Thyroid gland (tissue), 4 donors: ENCODE measurements around the gene CST1. TPM values are rescaled to one million over a fixed set of nuclear protein-coding genes. Genes with fewer than 3 reads are reported as not detected.
"Not testable (repeated sequence)": the region's sequence is repeated elsewhere in the genome, so short reads cannot be mapped to it uniquely, and the experiment has no call there.

Source experiments
- DNase-seq, 2 donors: peaks; one replicate each; pipeline ENCODE4 v3.0.0-alpha.2; 2019
- H3K27ac ChIP-seq, 3 donors: fragments of 200-600 bp; sonication (generic); 1 replicate in 2 of 3; 2 replicates in 1 of 3; pipeline ENCODE4 v1.5.1; 2016 to 2019; ENCODE audit warnings: mild to moderate bottlenecking in 1 of 3, moderate library complexity in 1 of 3
- H3K27me3 ChIP-seq: fragments of 200-600 bp; sonication (generic); one replicate; pipeline ENCODE4 v1.5.1; 2019
- H3K36me3 ChIP-seq, 2 donors: fragments of 200-600 bp; sonication (generic); one replicate each; pipeline ENCODE4 v1.5.1; 2016 to 2019
- H3K4me1 ChIP-seq, 2 donors: fragments of 200-600 bp; sonication (generic); one replicate each; pipeline ENCODE4 v1.5.1; 2017 to 2019
- H3K4me3 ChIP-seq, 3 donors: fragments of 200-600 bp; sonication (generic); replicated peaks in 1 of 3; 1 replicate in 2 of 3; 2 replicates in 1 of 3; pipeline ENCODE4 v1.5.1; 2016; ENCODE audit warnings: mild to moderate bottlenecking in 1 of 3
- H3K9me3 ChIP-seq: fragments of 200-600 bp; sonication (generic); one replicate; pipeline ENCODE4 v1.5.1; 2017
- POLR2A ChIP-seq, 2 donors: fragments of 450-650 bp; IDR thresholded peaks; one replicate each; pipeline ENCODE4 v1.6.1; 2017; ENCODE audit warnings: antibody characterized with exemption in 2 of 2, mild to moderate bottlenecking in 2 of 2, moderate library complexity in 1 of 2
- WGBS, 2 donors: methylation state at CpG; one replicate each; pipeline ENCODE4 v1.1.5; 2017; 5-methylcytosine and 5-hydroxymethylcytosine counted together
- intact Hi-C: fragments of 100-400 bp; cut with DNase I; formaldehyde crosslinking; loops from one replicate; pipeline ENCODE4 v1.15.1; 2023
- total RNA-seq, 4 donors: library from RNA; depleted of rRNA; stranded (reverse); fragments of >200 nt; gene quantifications; one replicate each; pipeline ENCODE4 v1.2.3, GENCODE V29; 2016
- TF ChIP-seq, protein P1 (sequence below), 6 experiments: fragments of 200-600 bp in 3 of 6; fragments of 450-650 bp in 3 of 6; sonication (generic) in 3 of 6; IDR thresholded peaks; one replicate each; pipeline ENCODE4 v1.5.1; 2016 to 2019; ENCODE audit warnings: antibody characterized with exemption in 6 of 6, mild to moderate bottlenecking in 2 of 6, inconsistent platforms in 1 of 6, moderate library complexity in 1 of 6

Gene CST1
- total RNA-seq, 4 donors from 2014 or later, result not detected

DNA sequence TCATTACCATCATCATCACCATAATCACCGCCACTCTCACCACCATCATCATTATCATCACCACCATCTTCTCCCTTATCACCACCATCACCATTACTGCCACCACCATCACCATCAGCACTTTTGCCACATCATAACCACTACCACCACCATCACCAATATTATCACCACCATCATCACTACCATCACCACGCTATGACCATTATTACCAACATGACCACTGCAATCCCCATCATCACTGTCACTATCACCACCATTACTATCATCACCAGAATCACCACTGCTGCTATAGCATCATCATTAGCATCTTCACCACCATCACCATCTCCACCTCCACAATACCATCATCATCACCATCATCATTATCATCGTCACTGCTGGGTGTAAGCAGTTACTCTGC, 25.6 kb downstream of the CST1 start:
- Histone ChIP-seq H3K4me1 (no peaks in the 10 kb centered on the region), H3K27ac (no peak overlapping the region), H3K27me3 (no peaks in the 10 kb centered on the region), H3K4me3 (no peak overlapping the region), H3K36me3 (no peaks in the 10 kb centered on the region), H3K9me3 (no peaks in the 10 kb centered on the region)
- intact Hi-C loops, result no loop called here
- DNase-seq, result no peak
- TF ChIP-seq POLR2A (IDR thresholded peaks at IDR 0.05), result no peak
- TF ChIP-seq, protein P1, sequence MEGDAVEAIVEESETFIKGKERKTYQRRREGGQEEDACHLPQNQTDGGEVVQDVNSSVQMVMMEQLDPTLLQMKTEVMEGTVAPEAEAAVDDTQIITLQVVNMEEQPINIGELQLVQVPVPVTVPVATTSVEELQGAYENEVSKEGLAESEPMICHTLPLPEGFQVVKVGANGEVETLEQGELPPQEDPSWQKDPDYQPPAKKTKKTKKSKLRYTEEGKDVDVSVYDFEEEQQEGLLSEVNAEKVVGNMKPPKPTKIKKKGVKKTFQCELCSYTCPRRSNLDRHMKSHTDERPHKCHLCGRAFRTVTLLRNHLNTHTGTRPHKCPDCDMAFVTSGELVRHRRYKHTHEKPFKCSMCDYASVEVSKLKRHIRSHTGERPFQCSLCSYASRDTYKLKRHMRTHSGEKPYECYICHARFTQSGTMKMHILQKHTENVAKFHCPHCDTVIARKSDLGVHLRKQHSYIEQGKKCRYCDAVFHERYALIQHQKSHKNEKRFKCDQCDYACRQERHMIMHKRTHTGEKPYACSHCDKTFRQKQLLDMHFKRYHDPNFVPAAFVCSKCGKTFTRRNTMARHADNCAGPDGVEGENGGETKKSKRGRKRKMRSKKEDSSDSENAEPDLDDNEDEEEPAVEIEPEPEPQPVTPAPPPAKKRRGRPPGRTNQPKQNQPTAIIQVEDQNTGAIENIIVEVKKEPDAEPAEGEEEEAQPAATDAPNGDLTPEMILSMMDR (IDR thresholded peaks at IDR 0.05), result no peak
- WGBS, 2 donors, result 90 to 96% methylated on average over 3 of the region's 3 CpGs

DNA sequence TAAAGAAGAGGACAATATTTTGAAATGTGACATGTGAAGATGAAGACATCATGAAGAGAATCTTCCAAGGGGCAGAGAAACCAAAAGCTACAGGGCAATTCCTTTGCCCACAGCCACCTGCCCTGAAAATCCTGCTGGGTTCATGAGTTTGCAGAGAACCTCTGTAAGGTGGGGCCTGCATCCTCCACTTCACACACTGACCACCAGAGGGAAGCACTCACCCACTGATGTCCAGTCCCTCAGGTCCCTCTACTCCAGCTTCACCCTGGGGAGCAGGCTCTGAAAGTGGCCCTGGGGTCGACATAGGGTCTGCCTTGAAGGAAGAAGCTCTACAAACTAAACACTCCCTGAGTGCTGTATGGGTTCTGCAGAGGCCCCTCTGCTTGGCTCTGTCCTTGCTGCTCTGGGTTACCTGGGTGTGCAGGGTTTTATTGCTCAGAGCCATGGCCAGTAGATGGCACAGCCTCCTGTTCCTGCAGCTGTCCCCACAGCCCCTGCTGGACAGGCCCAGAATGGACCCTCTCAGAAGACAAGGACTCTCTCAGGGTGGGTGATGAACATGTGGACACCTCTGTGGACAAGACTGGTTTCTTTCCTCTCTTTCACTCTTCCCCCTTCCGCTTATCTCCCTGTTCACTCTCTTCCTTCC, 27.0 kb downstream of the CST1 start:
- 46 to 97% methylated on average over 1 to 2 of the region's 2 CpGs for WGBS, 2 donors
- H3K4me3 ChIP-seq, intact Hi-C loops, H3K9me3 ChIP-seq, H3K36me3 ChIP-seq, H3K27ac ChIP-seq, H3K4me1 ChIP-seq, H3K27me3 ChIP-seq: not testable (repeated sequence)
- peak; percentile 13 to 33 for DNase-seq
- TF ChIP-seq, protein P1 (IDR thresholded peaks at IDR 0.05), result peak in 2 of 6 experiments; percentile 33 to 45

- WGBS, 2 donors, result 59 to 66% methylated on average over 5 of the region's 5 CpGs
- H3K27me3 ChIP-seq, H3K36me3 ChIP-seq, H3K4me3 ChIP-seq, H3K9me3 ChIP-seq, H3K27ac ChIP-seq, H3K4me1 ChIP-seq, intact Hi-C loops, DNase-seq: not testable (repeated sequence)
Measured at GRCh38 chr20:23722851-23723250, 27.9 kb downstream of the CST1 start.

- DNase-seq, result no peak
- H3K27ac ChIP-seq, result no peak overlapping the region
- no peaks in the 10 kb centered on the region for H3K36me3 ChIP-seq
- no peaks in the 10 kb centered on the region for H3K9me3 ChIP-seq
- intact Hi-C loops, result no loop called here
- no peaks in the 10 kb centered on the region for H3K4me1 ChIP-seq
- no peak overlapping the region for H3K4me3 ChIP-seq
- TF ChIP-seq POLR2A (IDR thresholded peaks at IDR 0.05), result no peak
- TF ChIP-seq, protein P1 (IDR thresholded peaks at IDR 0.05), result no peak
- WGBS, 2 donors, result 23 to 43% methylated on average over 1 of the region's 1 CpG
- H3K27me3 ChIP-seq, result no peaks in the 10 kb centered on the region
Measured at GRCh38 chr20:23721962-23722361, 28.8 kb downstream of the CST1 start.

DNA sequence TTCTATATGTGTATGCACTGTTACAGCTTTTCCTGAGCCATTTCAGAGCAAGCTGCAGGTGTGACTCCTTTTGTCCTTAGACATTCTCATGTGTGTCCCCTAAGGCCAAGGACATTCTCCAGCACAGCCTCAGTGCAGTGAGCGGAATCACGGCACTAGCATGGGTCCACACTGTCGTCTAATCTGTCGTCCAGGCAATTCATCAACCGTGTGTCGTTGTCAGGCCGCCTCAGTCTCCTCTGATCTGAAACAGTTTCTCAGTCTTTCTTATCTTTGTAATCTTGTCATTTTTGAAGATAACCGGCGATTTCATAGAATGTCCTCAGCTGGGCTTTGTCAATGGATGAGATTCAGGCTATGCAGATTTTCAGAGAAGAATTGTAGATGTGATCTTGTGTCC, 31.4 kb downstream of the CST1 start:
- H3K9me3 ChIP-seq, H3K36me3 ChIP-seq, intact Hi-C loops, H3K4me3 ChIP-seq, H3K27ac ChIP-seq, H3K4me1 ChIP-seq, H3K27me3 ChIP-seq, DNase-seq: not testable (repeated sequence)
- WGBS, 2 donors, result 68 to 77% methylated on average over 9 of the region's 9 CpGs

DNA sequence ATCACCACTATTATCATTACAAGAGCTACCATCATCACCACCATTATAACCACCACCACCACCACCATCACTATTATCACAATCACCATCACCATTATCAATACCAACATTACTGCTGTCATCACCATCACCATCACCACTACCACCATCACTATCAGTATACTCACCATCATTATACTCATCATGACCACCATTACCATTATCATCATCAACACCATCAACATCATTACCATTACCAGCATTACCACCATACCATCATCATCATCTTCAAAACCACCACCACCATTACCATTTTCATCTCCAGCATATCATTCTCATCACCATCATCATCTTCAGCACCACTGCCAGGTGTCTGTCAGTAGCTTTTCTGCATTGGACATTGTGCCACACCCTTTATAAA, 39.0 kb downstream of the CST1 start:
- DNase-seq, H3K4me1 ChIP-seq, intact Hi-C loops: not testable (repeated sequence)

DNA sequence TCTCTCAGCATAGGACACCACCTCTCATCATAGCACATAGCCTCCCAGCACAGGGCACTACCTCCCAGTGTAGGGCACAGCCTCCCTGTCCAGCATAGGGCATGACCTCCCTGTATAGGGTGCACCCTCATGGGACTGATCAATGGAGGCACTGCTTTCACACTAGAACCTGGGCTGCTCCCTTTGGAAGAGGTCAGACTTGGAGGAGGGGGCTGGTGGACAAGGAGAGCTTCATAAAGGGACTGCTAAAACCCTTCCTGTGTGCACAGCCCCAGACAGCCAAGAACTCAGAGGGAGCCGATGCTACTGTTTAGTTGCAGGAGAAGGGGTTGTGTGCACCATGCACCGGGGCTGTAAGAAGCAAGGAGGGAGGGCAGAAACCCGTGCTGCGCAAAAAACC, 40.0 kb downstream of the CST1 start:
- no peak for TF ChIP-seq POLR2A (IDR thresholded peaks at IDR 0.05)
- TF ChIP-seq, protein P1 (IDR thresholded peaks at IDR 0.05), result no peak
- intact Hi-C loops, result no loop called here
- Histone ChIP-seq H3K4me3 (no peak overlapping the region), H3K27ac (no peak overlapping the region), H3K9me3 (no peaks in the 10 kb centered on the region), H3K4me1 (no peaks in the 10 kb centered on the region), H3K27me3 (no peaks in the 10 kb centered on the region), H3K36me3 (no peaks in the 10 kb centered on the region)
- WGBS, 2 donors, result 91 to 94% methylated on average over 4 of the region's 4 CpGs
- DNase-seq, result no peak

More for the DNA sequence above, 39.0 kb downstream of the CST1 start:
- H3K36me3 ChIP-seq, H3K27me3 ChIP-seq, H3K4me3 ChIP-seq, H3K27ac ChIP-seq, H3K9me3 ChIP-seq: not testable (repeated sequence)
